SK-N-SH (cell line): Measurements from ENCODE around the gene ASB11. TPM values are rescaled to one million over a fixed set of nuclear protein-coding genes. Genes with fewer than 3 reads are reported as not detected.

Experiments used
- CTCF ChIA-PET: fragments of 300-600, 350-600 bp; formaldehyde crosslinking; extraction: SDS; loops from one replicate; lab custom pipeline; 2021; lab: Yijun Ruan, JAX
- POLR2A ChIA-PET: fragments of 350-600 bp; sonication (Branson Sonifier 250); formaldehyde crosslinking; extraction: SDS; loops from one replicate; lab custom pipeline; 2020; ENCODE audit warnings: antibody characterized with exemption, inconsistent platforms; lab: Yijun Ruan, JAX
- DNase-seq: peaks from one replicate; pipeline ENCODE4 v3.0.0; 2012
- H2AFZ ChIP-seq: fragments of 200-600 bp; sonication (generic); 2 replicates; pipeline ENCODE4 v1.8.1; 2016; ENCODE audit warnings: antibody characterized with exemption, mild to moderate bottlenecking, low read depth
- H3F3A ChIP-seq: fragments of 200-600 bp; sonication (generic); replicated peaks from 2 replicates; pipeline ENCODE3; 2016; ENCODE audit warnings: antibody characterized with exemption, mild to moderate bottlenecking; ENCODE audit not compliant: insufficient read depth
- H3K27ac ChIP-seq, 2 experiments: fragments of 200-500 bp in 1 of 2; fragments of 200-600 bp in 1 of 2; sonication (Bioruptor generic) in 1 of 2; sonication (generic), shearing (Covaris generic) in 1 of 2; 2 replicates each; pipeline versions ENCODE4 v1.5.1 to v1.6.1; 2014 to 2016; ENCODE audit warnings: low read depth in 2 of 2, inconsistent platforms in 1 of 2, low read length in 1 of 2, mild to moderate bottlenecking in 1 of 2, mixed read lengths in 1 of 2
- H3K27me3 ChIP-seq: fragments of 200-600 bp; sonication (generic), shearing (Covaris generic); 2 replicates; pipeline ENCODE4 v1.6.1; 2016; ENCODE audit warnings: mixed run types; ENCODE audit not compliant: insufficient read depth
- H3K36me3 ChIP-seq, 2 experiments: fragments of 200-500 bp in 1 of 2; fragments of 200-600 bp in 1 of 2; sonication (Bioruptor generic) in 1 of 2; sonication (generic) in 1 of 2; replicated peaks in 1 of 2; 2 replicates each; pipeline versions ENCODE3 to v1.5.1; 2014 to 2016; ENCODE audit warnings: low read length in 1 of 2, mild to moderate bottlenecking in 1 of 2; ENCODE audit not compliant: insufficient read depth in 2 of 2, control insufficient read depth in 1 of 2
- H3K4me1 ChIP-seq, 2 experiments: fragments of 200-500 bp in 1 of 2; fragments of 200-600 bp in 1 of 2; sonication (Bioruptor generic) in 1 of 2; sonication (generic), shearing (Covaris generic) in 1 of 2; 2 replicates each; pipeline versions ENCODE4 v1.5.1 to v1.6.1; 2014 to 2016; ENCODE audit warnings: low read depth in 1 of 2, low read length in 1 of 2, mixed run types in 1 of 2; ENCODE audit not compliant: insufficient read depth in 2 of 2, control insufficient read depth in 1 of 2
- H3K4me2 ChIP-seq: fragments of 200-600 bp; sonication (generic), shearing (Covaris generic); 2 replicates; pipeline ENCODE4 v1.6.1; 2017; ENCODE audit warnings: mixed run types
- H3K4me3 ChIP-seq, 2 experiments: fragments of 200-500 bp in 1 of 2; fragments of 200-600 bp in 1 of 2; sonication (Bioruptor generic) in 1 of 2; sonication (generic), shearing (Covaris generic) in 1 of 2; 2 replicates each; pipeline versions ENCODE4 v1.5.1 to v1.8.1; 2014 to 2016; ENCODE audit warnings: low read depth in 2 of 2, inconsistent platforms in 1 of 2, low read length in 1 of 2, mild to moderate bottlenecking in 1 of 2, mixed read lengths in 1 of 2, moderate library complexity in 1 of 2
- H3K79me2 ChIP-seq: fragments of 200-600 bp; sonication (generic); 2 replicates; pipeline ENCODE4 v1.8.1; 2017; ENCODE audit warnings: mild to moderate bottlenecking; ENCODE audit not compliant: insufficient read depth
- H3K9ac ChIP-seq: fragments of 200-600 bp; sonication (generic); 2 replicates; pipeline ENCODE4 v1.6.1; 2017; ENCODE audit warnings: mixed run types
- H3K9me2 ChIP-seq: fragments of 200-600 bp; sonication (generic); 2 replicates; pipeline ENCODE4 v1.6.1; 2017; ENCODE audit warnings: mixed run types
- H3K9me3 ChIP-seq: fragments of 200-600 bp; sonication (generic); 2 replicates; pipeline ENCODE4 v1.6.1; 2017; ENCODE audit warnings: mixed run types, mild to moderate bottlenecking, moderate library complexity
- H4K20me1 ChIP-seq: fragments of 200-600 bp; sonication (generic); 2 replicates; pipeline ENCODE4 v1.6.1; 2017; ENCODE audit warnings: mild to moderate bottlenecking, mixed run types; ENCODE audit not compliant: insufficient read depth
- CTCF ChIP-seq: fragments of 200-600 bp; sonication (generic); IDR thresholded peaks from 2 replicates; pipeline ENCODE4 v1.6.1; 2017; ENCODE audit warnings: antibody characterized with exemption, mild to moderate bottlenecking, moderate library complexity
- ELF1 ChIP-seq: IDR thresholded peaks from 2 replicates; pipeline ENCODE4 v1.4.0; 2012
- FOXJ3 ChIP-seq: sonication (generic); formaldehyde crosslinking; IDR thresholded peaks from 2 replicates; pipeline ENCODE4 v1.5.1; 2020; ENCODE audit warnings: mild to moderate bottlenecking, missing genetic modification reagents
- GABPA ChIP-seq: IDR thresholded peaks from 2 replicates; pipeline ENCODE4 v1.4.0; 2012; ENCODE audit warnings: low read depth, mild to moderate bottlenecking
- GATA2 ChIP-seq: sonication (generic); formaldehyde crosslinking; IDR thresholded peaks from 2 replicates; pipeline ENCODE4 v1.5.0; 2020; ENCODE audit warnings: mild to moderate bottlenecking, missing genetic modification reagents
- IRF3 ChIP-seq: fragments of 150-350 bp; IDR thresholded peaks from 2 replicates; pipeline ENCODE4 v1.6.1; 2016; ENCODE audit warnings: mild to moderate bottlenecking, low read depth, low read length
- MAX ChIP-seq: IDR thresholded peaks from 2 replicates; pipeline ENCODE4 v1.4.0; 2012; ENCODE audit warnings: low read depth
- NFIC ChIP-seq: IDR thresholded peaks from 2 replicates; pipeline ENCODE4 v1.4.0; 2012; ENCODE audit warnings: borderline replicate concordance
- RAD21 ChIP-seq: IDR thresholded peaks from 2 replicates; pipeline ENCODE4 v1.6.1; 2012; ENCODE audit warnings: mild to moderate bottlenecking, low read length
- RXRA ChIP-seq: IDR thresholded peaks from 2 replicates; pipeline ENCODE4 v1.4.0; 2012; ENCODE audit warnings: low read depth, mild to moderate bottlenecking, borderline replicate concordance
- SMC3 ChIP-seq: IDR thresholded peaks from 2 replicates; pipeline ENCODE4 v1.6.1; 2012; ENCODE audit warnings: low read depth, low read length, improper control_type of control experiment
- TCF12 ChIP-seq: IDR thresholded peaks from 2 replicates; pipeline ENCODE4 v1.4.0; 2012
- USF2 ChIP-seq: fragments of 150-350 bp; IDR thresholded peaks from 2 replicates; pipeline ENCODE4 v1.6.1; 2017; ENCODE audit warnings: antibody characterized with exemption, low read length, low read depth, borderline replicate concordance
- ZBTB33 ChIP-seq: IDR thresholded peaks from 2 replicates; pipeline ENCODE4 v1.4.0; 2012; ENCODE audit warnings: low read depth, borderline replicate concordance
- WGBS: methylation state at CpG from one replicate; pipeline ENCODE4 v1.1.6; 2017; ENCODE audit warnings: low lambda C conversion rate; 5-methylcytosine and 5-hydroxymethylcytosine counted together
- polyA plus RNA-seq, 3 experiments: library from polyadenylated mRNA; depleted of rRNA; stranded (reverse); fragments of >200 nt; gene quantifications; 2 replicates each; pipeline ENCODE4 v1.2.3, GENCODE V29; 2012

Gene ASB11
- polyA plus RNA-seq, 1 of the 3 experiments (the other 2 are of a cell fraction): not detected

- Histone ChIP-seq H3K4me3 (no peak overlapping the region), H3K27me3 (no peaks in the 10 kb centered on the region; the same call in 1 of the 2 replicates), H3K79me2 (no peaks in the 10 kb centered on the region), H3K36me3 (no peaks in the 10 kb centered on the region), H3K4me2 (no peak overlapping the region), H2AFZ (no peak overlapping the region), H3K9me2 (no peaks in the 10 kb centered on the region), H4K20me1 (no peaks in the 10 kb centered on the region), H3K27ac (peak overlapping the region in 1 of 2 experiments; percentile 93; a peak in 2 of 4 replicates), H3K9me3 (no peaks in the 10 kb centered on the region), H3F3A (no peaks in the 10 kb centered on the region), H3K4me1 (peaks cover 0 to 7% of the 10 kb centered on the region in 2 experiments; a peak in 2 of 4 replicates), H3K9ac (no peak overlapping the region)
- peak; percentile 10 for DNase-seq
- TF ChIP-seq GABPA: no peak
- no peak for TF ChIP-seq IRF3
- TF ChIP-seq TCF12: no peak
- no peak for TF ChIP-seq FOXJ3 (CRISPR knock-in tag)
- TF ChIP-seq NFIC: no peak
- no peak for TF ChIP-seq USF2
- no peak for TF ChIP-seq CTCF
- no peak for TF ChIP-seq RXRA
- TF ChIP-seq GATA2: no peak
- CTCF ChIA-PET: interaction anchor here (0.6 to 6.6 kb wide), 14 partner anchors 8 to 290 kb away, joined by 3 to 108 read pairs (median 6); partner anchors contain the start of gene PIGA
- POLR2A ChIA-PET: interaction anchor here (1.0 to 2.0 kb wide), 2 partner anchors 16 to 120 kb away, joined by 3 to 7 read pairs; no protein-coding TSS in a partner anchor
- 68% methylated on average over 8 of the region's 8 CpGs for WGBS
These were observed 35.0 kb upstream of the ASB11 start for GRCh38 chrX:15350329-15350996.

GRCh38 chrX:15349046-15349445, 33.6 kb upstream of the ASB11 start:
- peak; percentile 62 for DNase-seq
- Histone ChIP-seq H3K4me1 (peaks cover 0 to 7% of the 10 kb centered on the region in 2 experiments; a peak in 2 of 4 replicates), H3K4me2 (no peak overlapping the region), H3K9me2 (no peaks in the 10 kb centered on the region), H3K9me3 (no peaks in the 10 kb centered on the region), H3K4me3 (no peak overlapping the region), H2AFZ (no peak overlapping the region), H3K79me2 (no peaks in the 10 kb centered on the region), H3K9ac (no peak overlapping the region), H3F3A (no peaks in the 10 kb centered on the region), H3K27me3 (peaks cover 4% of the 10 kb centered on the region; the same call in 1 of the 2 replicates), H3K27ac (peak overlapping the region in 1 of 2 experiments; percentile 93; a peak in 2 of 4 replicates), H3K36me3 (no peaks in the 10 kb centered on the region), H4K20me1 (no peaks in the 10 kb centered on the region)
- 26% methylated on average over 2 of the region's 2 CpGs for whole genome bisulfite sequencing
- ChIA-PET POLR2A (interaction anchor here (0.9 to 2.0 kb wide), 3 partner anchors 17 to 121 kb away, joined by 3 to 7 read pairs (median 3); no protein-coding TSS in a partner anchor), CTCF (interaction anchor here (0.5 to 6.6 kb wide), 34 partner anchors 10 to 1320 kb away, joined by 3 to 108 read pairs (median 4); partner anchors contain the start of genes PIGA and PIR)
- TF ChIP-seq ELF1: no peak
- peak; percentile 75 for TF ChIP-seq CTCF
- TF ChIP-seq RAD21: peak; percentile 91
- TF ChIP-seq ZBTB33: no peak
- peak; percentile 87 for TF ChIP-seq SMC3
- TF ChIP-seq MAX: no peak
